ENCODE measurements around the gene CTIF.

DNA sequence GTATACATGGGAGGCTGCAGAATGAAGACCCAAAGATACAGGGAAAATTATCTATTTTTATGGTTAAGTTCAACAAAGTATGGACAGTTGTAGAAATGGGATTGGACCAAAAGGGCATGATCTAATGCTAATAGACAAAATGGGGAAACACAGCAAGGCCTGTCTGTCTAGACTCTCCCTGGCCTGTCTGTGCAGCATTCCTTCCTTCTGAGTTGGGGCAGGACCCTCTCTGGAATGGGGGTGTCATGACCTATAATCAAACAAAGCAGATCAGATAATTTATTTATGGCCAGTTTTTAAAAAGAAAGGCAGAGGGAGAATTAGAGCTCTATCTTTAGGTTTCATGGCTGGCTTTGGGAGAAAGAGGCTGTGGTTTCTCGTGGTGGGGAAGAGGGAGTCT lies 104.4 kb downstream of the CTIF start:
- TF ChIP-seq, protein P1, sequence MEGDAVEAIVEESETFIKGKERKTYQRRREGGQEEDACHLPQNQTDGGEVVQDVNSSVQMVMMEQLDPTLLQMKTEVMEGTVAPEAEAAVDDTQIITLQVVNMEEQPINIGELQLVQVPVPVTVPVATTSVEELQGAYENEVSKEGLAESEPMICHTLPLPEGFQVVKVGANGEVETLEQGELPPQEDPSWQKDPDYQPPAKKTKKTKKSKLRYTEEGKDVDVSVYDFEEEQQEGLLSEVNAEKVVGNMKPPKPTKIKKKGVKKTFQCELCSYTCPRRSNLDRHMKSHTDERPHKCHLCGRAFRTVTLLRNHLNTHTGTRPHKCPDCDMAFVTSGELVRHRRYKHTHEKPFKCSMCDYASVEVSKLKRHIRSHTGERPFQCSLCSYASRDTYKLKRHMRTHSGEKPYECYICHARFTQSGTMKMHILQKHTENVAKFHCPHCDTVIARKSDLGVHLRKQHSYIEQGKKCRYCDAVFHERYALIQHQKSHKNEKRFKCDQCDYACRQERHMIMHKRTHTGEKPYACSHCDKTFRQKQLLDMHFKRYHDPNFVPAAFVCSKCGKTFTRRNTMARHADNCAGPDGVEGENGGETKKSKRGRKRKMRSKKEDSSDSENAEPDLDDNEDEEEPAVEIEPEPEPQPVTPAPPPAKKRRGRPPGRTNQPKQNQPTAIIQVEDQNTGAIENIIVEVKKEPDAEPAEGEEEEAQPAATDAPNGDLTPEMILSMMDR (IDR thresholded peaks at IDR 0.05 in 8 of 11, conservative IDR thresholded peaks at IDR 0.05 in 3 of 11), result no peak
- TF ChIP-seq POLR2A (IDR thresholded peaks at IDR 0.05), result no peak
